Right lobe of liver (tissue), 6 donors: ENCODE data around the gene PCSK6. TPM values are rescaled to one million over a fixed set of nuclear protein-coding genes. Genes with fewer than 3 reads are reported as not detected.

Experiments
- ATAC-seq, 4 donors: fragments of 200-7000 bp; cut with Tn5 transposase; one replicate each; pipeline ENCODE4 v1.9.1; 2020; ENCODE audit warnings: mild to moderate bottlenecking in 4 of 4, moderate library complexity in 4 of 4
- DNase-seq, 3 donors: peaks; one replicate each; pipeline ENCODE4 v3.0.0-alpha.2; 2020
- H3K27ac ChIP-seq, 3 donors: fragments of 200-600 bp; one replicate each; pipeline ENCODE4 v1.8.0; 2022
- H3K27me3 ChIP-seq, 2 donors: fragments of 200-600 bp; one replicate each; pipeline ENCODE4 v1.8.0; 2022
- H3K36me3 ChIP-seq, 4 donors: fragments of 200-600 bp; sonication (generic) in 1 of 4; one replicate each; pipeline versions ENCODE4 v1.5.1 to v1.8.0; 2017 to 2022; ENCODE audit warnings: control low read depth in 1 of 4
- H3K4me1 ChIP-seq, 4 donors: fragments of 200-600 bp; sonication (generic) in 1 of 4; one replicate each; pipeline versions ENCODE4 v1.5.1 to v1.8.0; 2017 to 2022; ENCODE audit warnings: control low read depth in 1 of 4
- H3K4me3 ChIP-seq, 3 donors: fragments of 200-600 bp; one replicate each; pipeline ENCODE4 v1.8.0; 2022
- H3K9me3 ChIP-seq, 4 donors: fragments of 200-600 bp; sonication (generic) in 1 of 4; one replicate each; pipeline versions ENCODE4 v1.5.1 to v1.8.0; 2017 to 2022; ENCODE audit warnings: control low read depth in 1 of 4
- POLR2A ChIP-seq: fragments of 450-650 bp; IDR thresholded peaks from one replicate; pipeline ENCODE4 v1.6.1; 2017; ENCODE audit warnings: antibody characterized with exemption, mild to moderate bottlenecking
- WGBS: methylation state at CpG from one replicate; pipeline ENCODE4 v1.1.6; 2018; ENCODE audit warnings: low coverage, low lambda C conversion rate; ENCODE audit not compliant: insufficient coverage; ENCODE audit errors: missing lambda C conversion rate; 5-methylcytosine and 5-hydroxymethylcytosine counted together
- intact Hi-C, 2 donors: fragments of 100-400 bp; cut with DNase I; formaldehyde crosslinking; loops; one replicate each; pipeline versions ENCODE4 v1.11.2 to v1.14.1; 2022
- total RNA-seq, 6 experiments: library from RNA; depleted of rRNA in 2 of 6; stranded (reverse); fragments of >200 nt in 2 of 6; fragmentation: NEBNext Ultra II Directional in 3 of 6; extraction: Animal tissue kit (Norgen Biotek cat#: 25700) in 3 of 6; gene quantifications; one replicate each; pipeline versions ENCODE4 v1.1.0 to v1.2.4, GENCODE V29; 2016 to 2023
- TF ChIP-seq, protein P1 (sequence below), 4 donors: fragments of 200-600 bp in 3 of 4; fragments of 450-650 bp in 1 of 4; IDR thresholded peaks; one replicate each; pipeline versions ENCODE4 v1.5.1 to v1.8.0; 2016 to 2022; ENCODE audit warnings: antibody characterized with exemption in 4 of 4, mild to moderate bottlenecking in 2 of 4
- donor health status: DM: no; HTN: yes; CAD: no.
- donor health status: DM: no; HTN: no; CAD: no.
- donor health status: DM: no; HTN: no; CAD: no.
- donor health status: DM: no; HTN: yes; CAD: no.
- donor health status: DM: no; HTN: yes; CAD: no.

The PCSK6 gene
- total RNA-seq, 6 experiments from 2014 or later: 165 to 218 (median 207) TPM

DNA sequence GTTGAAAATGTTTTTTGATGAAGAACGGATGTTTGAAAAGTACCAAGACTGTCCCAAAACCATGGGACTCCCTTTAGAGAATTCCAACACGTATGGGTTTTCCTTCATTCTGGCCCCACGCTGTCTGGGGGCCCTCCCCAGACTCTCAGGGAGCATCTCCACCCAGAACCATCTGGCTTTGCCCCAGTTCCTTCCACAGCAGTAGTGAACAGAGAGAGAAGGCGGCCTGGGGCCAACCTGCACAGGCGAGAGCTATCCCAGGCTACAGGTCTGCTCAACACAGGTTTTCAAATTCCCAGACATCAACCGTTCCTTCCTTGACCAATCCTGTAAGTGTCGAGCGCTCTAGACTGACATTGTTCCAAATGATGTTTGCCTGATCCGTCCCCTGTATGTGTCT lies 101.9 kb downstream of the PCSK6 start:
- no peak overlapping the region for H3K4me3 ChIP-seq
- TF ChIP-seq, protein P1, sequence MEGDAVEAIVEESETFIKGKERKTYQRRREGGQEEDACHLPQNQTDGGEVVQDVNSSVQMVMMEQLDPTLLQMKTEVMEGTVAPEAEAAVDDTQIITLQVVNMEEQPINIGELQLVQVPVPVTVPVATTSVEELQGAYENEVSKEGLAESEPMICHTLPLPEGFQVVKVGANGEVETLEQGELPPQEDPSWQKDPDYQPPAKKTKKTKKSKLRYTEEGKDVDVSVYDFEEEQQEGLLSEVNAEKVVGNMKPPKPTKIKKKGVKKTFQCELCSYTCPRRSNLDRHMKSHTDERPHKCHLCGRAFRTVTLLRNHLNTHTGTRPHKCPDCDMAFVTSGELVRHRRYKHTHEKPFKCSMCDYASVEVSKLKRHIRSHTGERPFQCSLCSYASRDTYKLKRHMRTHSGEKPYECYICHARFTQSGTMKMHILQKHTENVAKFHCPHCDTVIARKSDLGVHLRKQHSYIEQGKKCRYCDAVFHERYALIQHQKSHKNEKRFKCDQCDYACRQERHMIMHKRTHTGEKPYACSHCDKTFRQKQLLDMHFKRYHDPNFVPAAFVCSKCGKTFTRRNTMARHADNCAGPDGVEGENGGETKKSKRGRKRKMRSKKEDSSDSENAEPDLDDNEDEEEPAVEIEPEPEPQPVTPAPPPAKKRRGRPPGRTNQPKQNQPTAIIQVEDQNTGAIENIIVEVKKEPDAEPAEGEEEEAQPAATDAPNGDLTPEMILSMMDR (IDR thresholded peaks at IDR 0.05): no peak
- no peak for TF ChIP-seq POLR2A
- peaks cover 0 to 77% (median 40%) of the 10 kb centered on the region in 4 donors for H3K36me3 ChIP-seq
- ATAC-seq (no peak), DNase-seq (no peak)
- intact Hi-C loops: loop anchor here in 1 of 2 donors (10.0 kb wide), 1 partner anchor 177 kb away; no protein-coding TSS in a partner anchor
- peaks cover 0 to 14% (median 5%) of the 10 kb centered on the region in 4 donors for H3K4me1 ChIP-seq
- no peak overlapping the region for H3K27ac ChIP-seq
- no peaks in the 10 kb centered on the region for H3K9me3 ChIP-seq
- H3K27me3 ChIP-seq: no peaks in the 10 kb centered on the region
- 100% methylated on average over 2 of the region's 9 CpGs for WGBS

DNA sequence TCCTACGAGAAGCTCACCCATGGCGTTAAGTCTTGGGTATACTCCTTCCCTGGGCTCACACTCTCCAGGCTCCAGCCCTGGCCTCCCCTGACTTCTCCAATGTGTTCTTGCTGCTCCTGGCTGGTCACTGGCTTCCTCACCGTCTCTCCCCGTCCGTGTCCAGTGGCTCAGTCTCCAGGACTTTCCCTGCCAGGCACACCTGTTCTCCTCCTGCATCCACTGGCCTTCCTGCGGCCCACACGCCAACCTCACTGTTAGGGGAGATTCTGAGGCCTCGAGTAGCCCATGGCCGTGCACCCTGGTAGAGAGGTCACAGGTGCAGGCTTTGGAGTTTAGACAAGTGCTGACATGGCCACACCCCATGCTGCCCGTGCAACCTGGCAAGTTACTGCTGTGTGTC lies 102.5 kb downstream of the PCSK6 start:
- no peak for DNase-seq
- WGBS: 80% methylated on average over 8 of the region's 10 CpGs

DNA sequence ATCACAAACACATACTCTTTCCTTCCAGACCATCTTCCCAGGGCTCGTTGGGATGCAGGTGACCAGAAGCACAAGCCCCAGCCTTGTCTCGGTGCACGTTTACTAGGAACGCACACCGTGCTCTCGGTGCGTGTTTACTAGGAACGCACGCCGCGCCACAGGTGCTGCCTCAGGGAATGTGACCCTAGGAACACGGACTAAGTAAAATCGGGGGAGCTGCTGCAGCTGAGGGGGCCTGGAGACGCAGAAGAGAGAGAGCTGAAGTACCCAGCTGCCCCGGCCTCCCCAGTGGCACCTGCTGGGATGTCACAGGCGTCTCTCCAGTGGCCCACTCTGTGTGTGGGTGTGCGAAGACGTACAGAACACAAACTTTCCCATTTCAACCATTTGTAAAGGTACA lies 103.5 kb downstream of the PCSK6 start:
- Histone ChIP-seq H3K4me3 (no peak overlapping the region), H3K27ac (no peak overlapping the region), H3K4me1 (peaks cover 0 to 22% (median 10%) of the 10 kb centered on the region in 4 donors), H3K9me3 (no peaks in the 10 kb centered on the region), H3K27me3 (no peaks in the 10 kb centered on the region), H3K36me3 (peaks cover 0 to 61% (median 28%) of the 10 kb centered on the region in 4 donors)
- WGBS: 90% methylated on average over 2 of the region's 18 CpGs
- TF ChIP-seq, protein P1 (IDR thresholded peaks at IDR 0.05): no peak
- no peak for TF ChIP-seq POLR2A
- intact Hi-C loops: loop anchor here in 1 of 2 donors (10.0 kb wide), 1 partner anchor 179 kb away; no protein-coding TSS in a partner anchor
- ATAC-seq: no peak
- DNase-seq: no peak

More for the DNA sequence above, 102.5 kb downstream of the PCSK6 start:
- no peak overlapping the region for H3K27ac ChIP-seq
- ATAC-seq: peak in 1 of 4 donors; percentile 4
- H3K36me3 ChIP-seq: peaks cover 0 to 71% (median 35%) of the 10 kb centered on the region in 4 donors
- peaks cover 0 to 20% (median 8%) of the 10 kb centered on the region in 4 donors for H3K4me1 ChIP-seq
- intact Hi-C loops: loop anchor here in 1 of 2 donors (10.0 kb wide), 1 partner anchor 178 kb away; no protein-coding TSS in a partner anchor
- TF ChIP-seq, protein P1 (IDR thresholded peaks at IDR 0.05): no peak
- no peak for TF ChIP-seq POLR2A
- no peaks in the 10 kb centered on the region for H3K9me3 ChIP-seq
- H3K4me3 ChIP-seq: no peak overlapping the region
- H3K27me3 ChIP-seq: no peaks in the 10 kb centered on the region

DNA sequence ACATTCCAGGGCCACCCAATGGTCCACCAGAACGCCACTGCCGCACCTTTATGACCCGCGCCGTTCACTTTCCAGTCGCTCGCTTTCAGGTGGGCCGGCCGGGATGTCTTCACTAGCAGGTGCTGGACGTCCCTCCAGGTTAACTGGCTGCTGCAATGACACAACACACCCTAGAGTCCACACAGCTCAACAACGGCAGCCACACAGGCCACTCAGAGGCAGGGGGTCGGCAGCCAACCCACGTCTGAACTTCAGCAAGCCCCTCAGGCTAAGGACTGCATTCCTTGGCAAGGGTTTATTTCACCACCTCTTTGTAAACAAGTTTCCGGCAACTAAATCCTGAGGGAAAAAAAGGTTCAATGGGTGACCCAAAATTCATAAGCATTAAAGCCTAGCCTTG lies 105.2 kb downstream of the PCSK6 start:
- Histone ChIP-seq H3K4me1 (peaks cover 0 to 22% (median 10%) of the 10 kb centered on the region in 4 donors), H3K36me3 (peaks cover 0 to 61% (median 29%) of the 10 kb centered on the region in 4 donors), H3K27me3 (no peaks in the 10 kb centered on the region), H3K9me3 (no peaks in the 10 kb centered on the region), H3K4me3 (no peak overlapping the region), H3K27ac (no peak overlapping the region)
- DNase-seq: peak in 1 of 3 donors; percentile 47
- no peak for TF ChIP-seq POLR2A
- TF ChIP-seq, protein P1 (IDR thresholded peaks at IDR 0.05): no peak
- intact Hi-C loops: loop anchor here in 1 of 2 donors (10.0 kb wide), 1 partner anchor 181 kb away; no protein-coding TSS in a partner anchor
- no peak for ATAC-seq
- WGBS: 84% methylated on average over 12 of the region's 14 CpGs
